ENCODE data around the gene ZBED1. TPM values are rescaled to one million over a fixed set of nuclear protein-coding genes. Genes with fewer than 3 reads are reported as not detected.
A peak's percentile ranks its signal among the peaks of the same experiment; 100 is the strongest.
"Not testable (repeated sequence)": the region's sequence is repeated elsewhere in the genome, so short reads cannot be mapped to it uniquely, and the experiment has no call there.

The ZBED1 gene
- total RNA-seq, result 10 to 100 TPM; 33.2 to 36.0 TPM

GRCh38 chrX:2500803-2501558, at the start of gene ZBED1, which contains the start of gene DHRSX:
Gene ZBED1, minus strand, starts transcription at chrX:2500976. Its CDS starts 10,257 bp downstream, at chrX:2490719.
Gene DHRSX, minus strand, starts transcription at chrX:2500976. Its CDS starts 51 bp downstream, at chrX:2500925.
- Mint-ChIP-seq H3K4me3 (peak within 1 kb of the TSS; percentile 82), H3K4me1 (peaks cover 25% of the 10 kb centered on the region), H3K9me3 (no peaks in the 10 kb centered on the region), H3K27me3 (no peaks in the 10 kb centered on the region), H3K36me3 (peaks cover 12% of the 10 kb centered on the region), H3K27ac (peak within 1 kb of the TSS; percentile 76)
- DNase-seq, result peak; percentile 68

GRCh38 chrX:2549876-2550275, 49.1 kb upstream of the ZBED1 start:
- peaks cover 4% of the 10 kb centered on the region for H3K27me3 Mint-ChIP-seq
- H3K4me1 Mint-ChIP-seq, result no peaks in the 10 kb centered on the region
- no peak overlapping the region for H3K27ac Mint-ChIP-seq
- no peak overlapping the region for H3K4me3 Mint-ChIP-seq
- no peak for DNase-seq
- peaks cover 4% of the 10 kb centered on the region for H3K9me3 Mint-ChIP-seq
- H3K36me3 Mint-ChIP-seq, result no peaks in the 10 kb centered on the region

- Mint-ChIP-seq H3K4me1 (no peaks in the 10 kb centered on the region), H3K36me3 (no peaks in the 10 kb centered on the region), H3K9me3 (peaks cover 4% of the 10 kb centered on the region), H3K27ac (no peak overlapping the region), H3K4me3 (no peak overlapping the region), H3K27me3 (peaks cover 4% of the 10 kb centered on the region)
- DNase-seq, result no peak
These were observed 48.1 kb upstream of the ZBED1 start for GRCh38 chrX:2548711-2549423.

GRCh38 chrX:2547736-2548135, 47.0 kb upstream of the ZBED1 start:
- Mint-ChIP-seq H3K4me1 (no peaks in the 10 kb centered on the region), H3K9me3 (peaks cover 4% of the 10 kb centered on the region), H3K36me3 (no peaks in the 10 kb centered on the region), H3K27ac (no peak overlapping the region), H3K4me3 (no peak overlapping the region), H3K27me3 (peaks cover 3% of the 10 kb centered on the region)
- no peak for DNase-seq

- Mint-ChIP-seq H3K36me3 (no peaks in the 10 kb centered on the region), H3K27ac (no peak overlapping the region), H3K27me3 (no peaks in the 10 kb centered on the region), H3K4me1 (no peaks in the 10 kb centered on the region), H3K9me3 (peaks cover 4% of the 10 kb centered on the region), H3K4me3 (no peak overlapping the region)
- DNase-seq, result no peak
These were observed 45.7 kb upstream of the ZBED1 start for GRCh38 chrX:2546496-2546895.

GRCh38 chrX:2545144-2545543, 44.4 kb upstream of the ZBED1 start:
- Mint-ChIP-seq H3K27me3 (no peaks in the 10 kb centered on the region), H3K4me1 (no peaks in the 10 kb centered on the region), H3K36me3 (no peaks in the 10 kb centered on the region), H3K9me3 (peaks cover 4% of the 10 kb centered on the region), H3K27ac (no peak overlapping the region), H3K4me3 (no peak overlapping the region)
- DNase-seq, result no peak

- Mint-ChIP-seq H3K4me1 (no peaks in the 10 kb centered on the region), H3K9me3 (peaks cover 4% of the 10 kb centered on the region), H3K27me3 (no peaks in the 10 kb centered on the region), H3K27ac (no peak overlapping the region), H3K4me3 (no peak overlapping the region), H3K36me3 (no peaks in the 10 kb centered on the region)
- no peak for DNase-seq
These were observed 42.2 kb upstream of the ZBED1 start for GRCh38 chrX:2542826-2543521.

- no peaks in the 10 kb centered on the region for H3K4me1 Mint-ChIP-seq
- no peaks in the 10 kb centered on the region for H3K36me3 Mint-ChIP-seq
- H3K27ac Mint-ChIP-seq, result no peak overlapping the region
- DNase-seq, result no peak
- H3K4me3 Mint-ChIP-seq, result no peak overlapping the region
- peaks cover 4% of the 10 kb centered on the region for H3K9me3 Mint-ChIP-seq
- no peaks in the 10 kb centered on the region for H3K27me3 Mint-ChIP-seq
These were observed 40.8 kb upstream of the ZBED1 start for GRCh38 chrX:2541603-2542002.

GRCh38 chrX:2540426-2540947, 39.7 kb upstream of the ZBED1 start:
- no peak for DNase-seq
- no peaks in the 10 kb centered on the region for H3K36me3 Mint-ChIP-seq

GRCh38 chrX:2539586-2539985, 38.8 kb upstream of the ZBED1 start:
- Mint-ChIP-seq H3K4me1 (no peaks in the 10 kb centered on the region), H3K4me3 (no peak overlapping the region), H3K36me3 (no peaks in the 10 kb centered on the region), H3K27ac (no peak overlapping the region), H3K27me3 (peaks cover 2% of the 10 kb centered on the region), H3K9me3 (no peaks in the 10 kb centered on the region)
- DNase-seq, result no peak

More at GRCh38 chrX:2540426-2540947, 39.7 kb upstream of the ZBED1 start:
- no peak overlapping the region for H3K4me3 Mint-ChIP-seq
- no peaks in the 10 kb centered on the region for H3K27me3 Mint-ChIP-seq
- no peaks in the 10 kb centered on the region for H3K4me1 Mint-ChIP-seq
- no peak overlapping the region for H3K27ac Mint-ChIP-seq
- no peaks in the 10 kb centered on the region for H3K9me3 Mint-ChIP-seq

GRCh38 chrX:2538031-2538757, 37.4 kb upstream of the ZBED1 start:
- DNase-seq, result no peak
- Mint-ChIP-seq H3K4me1 (no peaks in the 10 kb centered on the region), H3K4me3 (no peak overlapping the region), H3K27ac (no peak overlapping the region), H3K9me3 (no peaks in the 10 kb centered on the region), H3K27me3 (peaks cover 2% of the 10 kb centered on the region), H3K36me3 (no peaks in the 10 kb centered on the region)

GRCh38 chrX:2536974-2537373, 36.2 kb upstream of the ZBED1 start:
- DNase-seq, result no peak
- Mint-ChIP-seq H3K4me3 (no peak overlapping the region), H3K36me3 (no peaks in the 10 kb centered on the region), H3K27me3 (peaks cover 2% of the 10 kb centered on the region), H3K9me3 (no peaks in the 10 kb centered on the region), H3K4me1 (no peaks in the 10 kb centered on the region), H3K27ac (no peak overlapping the region)

GRCh38 chrX:2536141-2536540, 35.4 kb upstream of the ZBED1 start:
- H3K36me3 Mint-ChIP-seq, result no peaks in the 10 kb centered on the region
- H3K4me3 Mint-ChIP-seq, result no peak overlapping the region
- no peaks in the 10 kb centered on the region for H3K4me1 Mint-ChIP-seq
- no peaks in the 10 kb centered on the region for H3K9me3 Mint-ChIP-seq
- DNase-seq, result no peak
- H3K27me3 Mint-ChIP-seq, result peaks cover 2% of the 10 kb centered on the region
- H3K27ac Mint-ChIP-seq, result no peak overlapping the region

- not testable (repeated sequence) for H3K36me3 Mint-ChIP-seq, H3K4me1 Mint-ChIP-seq, DNase-seq, H3K9me3 Mint-ChIP-seq, H3K27me3 Mint-ChIP-seq, H3K4me3 Mint-ChIP-seq, H3K27ac Mint-ChIP-seq
These were observed 33.7 kb upstream of the ZBED1 start for GRCh38 chrX:2534261-2535021.
